GM19193 (cell line): Measurements from ENCODE around the gene EXOSC9.

Experiments used
- POLR2A ChIP-seq: IDR thresholded peaks from 4 replicates; pipeline ENCODE4 v1.6.1; 2011; ENCODE audit not compliant: insufficient read depth, insufficient read length; ENCODE audit errors: extremely low read depth

Gene EXOSC9

DNA sequence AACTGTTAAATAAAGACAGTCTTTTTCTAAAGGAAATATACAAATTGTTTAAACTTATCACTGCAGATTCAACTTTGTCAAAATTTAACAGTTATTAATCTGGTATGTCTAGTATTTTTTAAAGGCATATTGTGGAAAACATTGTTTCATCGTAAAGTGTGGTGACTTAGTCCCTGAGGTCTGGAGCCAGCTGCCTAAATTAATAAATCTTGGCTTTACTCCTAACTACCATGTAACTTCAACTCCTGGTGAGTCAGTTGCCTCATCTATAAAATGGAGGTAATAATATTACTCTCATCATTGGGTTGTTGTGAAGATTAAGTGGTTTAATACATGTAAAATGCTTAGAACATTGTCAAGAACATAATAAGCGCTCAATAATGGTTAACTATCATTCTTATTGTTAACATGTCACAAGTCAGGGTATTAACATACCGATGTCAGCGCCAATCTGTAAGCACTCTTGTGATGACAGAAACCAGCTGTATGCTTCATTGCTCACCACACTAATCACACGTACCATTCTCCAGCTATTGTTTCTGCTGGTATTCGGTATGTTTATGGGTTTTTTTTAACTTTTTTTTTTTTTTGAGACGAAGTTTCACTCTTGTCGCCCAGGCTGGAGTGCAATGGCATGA is 22.0 kb upstream of the EXOSC9 start:
- TF ChIP-seq POLR2A: no peak

DNA sequence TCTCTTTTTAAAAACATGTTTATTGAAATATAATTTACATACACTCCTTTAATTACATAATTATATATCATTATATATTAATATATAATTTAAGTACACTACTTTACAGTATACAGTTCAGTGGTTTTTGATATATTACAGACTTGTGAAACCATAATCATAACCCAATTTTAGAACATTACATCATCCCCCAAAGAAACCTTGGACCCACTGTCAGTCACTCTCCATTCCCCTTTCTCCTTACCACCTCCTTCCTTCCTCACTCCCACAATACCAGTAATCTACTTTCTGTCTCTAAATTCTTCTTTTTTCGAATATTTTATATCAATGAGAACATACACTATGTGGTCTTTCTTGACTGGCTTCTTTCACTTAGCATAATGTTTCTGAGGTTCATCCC is 17.9 kb upstream of the EXOSC9 start:
- no peak for TF ChIP-seq POLR2A

DNA sequence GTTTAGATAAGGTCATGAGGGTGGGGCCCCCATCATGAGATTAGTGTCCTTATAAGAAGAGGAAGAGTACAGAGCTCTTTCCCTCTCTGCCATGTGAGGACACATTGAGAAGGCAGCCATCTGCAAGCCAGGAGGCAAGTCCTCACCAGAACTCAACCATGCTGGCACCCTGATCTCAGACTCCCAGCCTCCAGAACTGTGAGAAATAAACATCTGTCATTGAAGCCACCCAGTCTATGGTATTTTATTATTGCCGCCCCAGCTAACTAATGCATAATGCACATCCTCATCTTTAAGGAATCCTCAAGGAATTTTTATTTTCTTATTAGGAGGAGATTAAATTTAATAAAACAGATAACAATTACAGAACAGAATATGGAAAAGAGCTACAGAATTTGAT is 16.7 kb upstream of the EXOSC9 start:
- no peak for TF ChIP-seq POLR2A

DNA sequence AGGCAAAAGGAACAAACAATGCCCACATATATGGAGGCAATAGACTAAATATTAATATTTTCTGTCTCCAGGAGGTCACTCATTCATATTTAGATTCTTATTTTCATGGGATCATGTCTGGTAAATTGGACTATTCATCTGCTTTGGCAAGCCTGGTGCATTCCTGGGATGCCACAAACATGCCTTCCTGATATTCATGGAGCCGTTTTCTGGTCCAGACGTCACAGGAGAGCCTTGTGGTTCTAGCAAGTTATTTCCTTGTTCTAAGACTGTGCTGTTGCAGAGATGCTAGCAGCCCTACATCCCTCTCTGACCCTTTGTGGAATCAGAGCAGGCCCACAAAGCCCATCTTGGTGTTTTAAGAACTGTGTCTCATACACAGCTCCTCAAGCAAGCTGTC is 16.1 kb upstream of the EXOSC9 start:
- no peak for TF ChIP-seq POLR2A

DNA sequence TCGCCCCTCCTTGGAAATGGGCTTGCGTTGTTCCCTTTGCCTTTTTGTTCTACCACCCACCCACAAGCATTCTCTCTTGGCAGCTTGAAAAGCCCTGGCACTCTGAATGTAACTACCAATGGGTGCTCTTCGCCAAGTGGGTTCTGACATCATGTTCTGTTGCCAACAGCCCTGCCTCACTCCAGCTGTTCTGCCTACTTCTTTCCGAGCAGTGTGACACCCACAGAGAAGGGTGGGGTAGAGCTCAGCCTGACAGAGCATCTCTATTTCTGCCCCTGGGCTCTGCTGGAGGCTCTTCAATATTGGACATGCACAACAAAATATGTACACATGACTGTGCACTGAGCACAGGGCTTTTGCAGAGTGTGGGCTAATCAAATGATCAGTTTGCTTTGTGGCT is 15.6 kb upstream of the EXOSC9 start:
- TF ChIP-seq POLR2A: no peak

DNA sequence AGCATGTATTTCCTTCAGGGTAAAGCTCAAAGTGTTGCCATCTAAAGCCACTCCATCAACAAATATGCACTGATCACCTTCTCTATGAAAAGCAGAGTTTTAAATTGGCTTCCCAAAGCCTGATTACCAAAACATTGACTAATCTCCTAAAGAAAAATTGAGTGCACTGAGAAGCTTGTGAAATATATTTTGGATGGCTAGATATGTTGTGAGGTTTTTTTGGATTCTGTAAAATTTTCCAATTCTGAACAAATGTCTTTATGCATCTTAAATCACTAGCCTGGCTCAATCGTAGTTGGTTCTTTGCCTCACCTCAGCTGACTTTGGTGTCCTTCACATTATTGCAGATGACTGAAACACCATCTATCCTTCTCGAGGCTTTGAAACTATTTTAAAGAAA is 14.9 kb upstream of the EXOSC9 start:
- TF ChIP-seq POLR2A: no peak

DNA sequence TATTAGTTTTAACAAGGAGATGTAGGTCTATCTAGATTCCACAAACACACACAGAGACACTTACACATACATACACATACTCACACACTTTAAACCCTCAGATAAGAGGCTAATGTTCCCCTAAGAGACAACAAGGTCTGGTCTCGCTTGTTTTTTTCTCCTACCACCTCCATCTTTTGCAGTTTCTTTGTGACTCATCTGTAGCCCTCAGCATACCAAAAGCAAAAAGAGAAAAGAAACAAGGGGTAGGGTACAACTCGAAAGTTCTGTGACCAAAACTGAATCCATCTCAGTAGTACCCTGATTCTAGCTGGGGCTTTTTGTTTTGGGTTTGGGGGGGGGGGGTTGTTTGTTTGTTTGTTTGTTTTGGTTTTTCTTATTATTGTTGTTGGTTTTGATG is 12.2 kb upstream of the EXOSC9 start:
- TF ChIP-seq POLR2A: no peak

DNA sequence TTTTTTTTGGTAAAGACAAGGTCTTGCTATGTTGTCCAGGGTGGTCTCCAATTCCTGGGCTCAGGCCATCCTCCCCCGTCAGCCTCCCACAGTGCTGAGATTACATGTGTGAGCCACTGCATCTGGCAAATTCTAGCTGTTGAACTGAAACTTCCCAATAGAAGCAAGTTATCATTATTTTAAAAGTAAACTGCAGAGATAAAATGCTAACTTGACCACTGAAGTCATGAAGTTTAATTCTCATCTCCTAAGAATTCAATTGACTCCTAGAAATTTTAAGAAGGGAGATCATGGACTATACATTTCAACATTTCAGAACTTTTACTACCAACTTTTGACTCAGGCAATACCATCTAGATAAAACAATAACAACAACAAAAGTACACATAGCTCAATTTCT is 11.7 kb upstream of the EXOSC9 start:
- TF ChIP-seq POLR2A: no peak

DNA sequence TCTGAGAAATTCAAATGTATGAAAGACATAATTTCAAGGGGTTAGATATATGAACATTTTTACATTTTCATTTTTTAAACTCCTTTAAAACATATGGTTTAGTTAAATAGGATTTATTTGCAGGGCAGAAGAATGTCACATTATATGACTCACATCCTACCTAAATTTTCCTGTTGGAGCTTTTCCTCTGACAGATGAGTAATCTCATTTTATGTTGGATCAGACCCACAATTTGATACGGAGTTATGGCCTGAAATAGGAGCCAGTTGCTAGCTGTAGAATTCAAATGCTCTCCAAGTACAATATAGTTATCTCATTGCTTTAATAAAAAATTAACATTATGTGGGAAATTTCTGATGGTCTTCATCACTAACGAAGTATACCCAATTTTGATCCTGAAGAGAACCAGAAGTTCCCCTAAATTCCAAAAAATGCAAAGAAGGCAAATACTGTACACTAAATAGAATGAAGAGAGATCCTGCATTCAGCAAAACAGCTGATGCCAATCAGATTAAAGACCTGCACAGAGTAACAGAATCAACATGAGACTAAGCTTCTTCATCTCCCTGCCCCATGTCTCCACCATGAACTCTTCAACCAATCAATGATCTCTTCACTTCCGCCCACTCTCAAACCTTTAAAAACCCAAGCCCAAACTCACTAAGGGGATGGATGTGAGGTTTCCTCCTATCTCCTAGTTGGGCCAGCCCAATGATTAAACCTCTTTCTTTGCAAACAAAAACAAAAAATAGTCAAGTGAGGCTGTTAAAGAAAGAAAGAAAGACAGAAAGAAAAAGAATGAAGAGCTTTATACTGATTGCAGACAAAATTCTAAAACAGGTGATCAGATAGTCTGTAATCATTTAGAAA is 10.9 kb upstream of the EXOSC9 start:
- TF ChIP-seq POLR2A: no peak

DNA sequence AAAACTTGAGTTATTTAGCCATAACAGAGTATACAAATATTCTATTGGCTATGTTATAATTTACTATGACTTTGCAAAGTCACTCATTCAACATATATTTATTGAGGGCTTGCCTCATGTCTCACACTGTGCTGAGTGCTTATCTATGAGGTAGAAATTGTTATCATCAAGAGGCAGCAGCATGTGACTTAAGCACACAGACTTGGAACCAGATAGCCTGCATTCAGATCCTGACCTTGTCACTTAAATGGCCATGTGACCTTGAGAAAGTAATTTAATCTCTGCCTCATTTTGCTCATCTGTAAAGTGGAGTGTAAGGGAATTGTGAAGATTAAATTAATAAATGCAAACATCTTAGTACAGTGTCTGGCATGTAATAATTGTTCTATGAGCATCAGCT is 10.1 kb upstream of the EXOSC9 start:
- TF ChIP-seq POLR2A: no peak

DNA sequence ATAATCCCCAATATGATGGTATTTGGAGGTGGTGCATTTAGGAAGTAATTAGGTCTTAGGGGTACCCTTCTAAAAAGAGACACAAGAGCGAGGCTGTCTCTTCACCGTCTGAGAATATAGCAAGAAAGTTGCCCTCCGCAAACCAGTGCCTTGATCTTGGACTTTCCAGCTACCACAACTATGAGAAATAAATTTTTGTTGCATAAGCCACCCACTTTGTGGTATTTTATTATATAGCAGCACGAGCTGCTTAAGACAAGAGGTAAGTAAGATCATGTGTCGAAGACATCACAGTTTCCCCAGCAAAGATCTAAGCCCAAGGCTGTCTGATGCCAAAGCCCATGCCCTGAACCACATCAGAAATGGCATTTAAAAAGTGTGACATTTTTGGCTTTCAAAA is 9.6 kb upstream of the EXOSC9 start:
- TF ChIP-seq POLR2A: no peak

DNA sequence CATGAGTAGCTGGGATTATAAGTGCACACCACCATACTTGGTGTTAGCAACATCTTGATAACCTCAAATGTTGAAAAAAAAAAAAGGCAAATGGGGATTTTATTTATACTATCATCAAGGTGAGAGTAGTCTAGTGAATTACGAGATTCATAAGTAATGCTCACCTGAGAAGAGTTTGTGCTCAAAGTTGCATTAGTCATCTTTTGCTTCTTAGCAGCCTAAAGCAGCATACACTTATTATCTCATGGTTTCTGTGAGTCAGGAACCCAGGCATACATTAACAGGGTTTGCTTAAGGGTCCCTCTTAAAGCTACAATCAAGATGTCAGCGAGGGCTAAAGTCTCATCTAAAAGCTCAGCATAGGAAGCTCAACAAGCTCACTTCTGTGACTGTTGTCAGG is 8.2 kb upstream of the EXOSC9 start:
- no peak for TF ChIP-seq POLR2A

DNA sequence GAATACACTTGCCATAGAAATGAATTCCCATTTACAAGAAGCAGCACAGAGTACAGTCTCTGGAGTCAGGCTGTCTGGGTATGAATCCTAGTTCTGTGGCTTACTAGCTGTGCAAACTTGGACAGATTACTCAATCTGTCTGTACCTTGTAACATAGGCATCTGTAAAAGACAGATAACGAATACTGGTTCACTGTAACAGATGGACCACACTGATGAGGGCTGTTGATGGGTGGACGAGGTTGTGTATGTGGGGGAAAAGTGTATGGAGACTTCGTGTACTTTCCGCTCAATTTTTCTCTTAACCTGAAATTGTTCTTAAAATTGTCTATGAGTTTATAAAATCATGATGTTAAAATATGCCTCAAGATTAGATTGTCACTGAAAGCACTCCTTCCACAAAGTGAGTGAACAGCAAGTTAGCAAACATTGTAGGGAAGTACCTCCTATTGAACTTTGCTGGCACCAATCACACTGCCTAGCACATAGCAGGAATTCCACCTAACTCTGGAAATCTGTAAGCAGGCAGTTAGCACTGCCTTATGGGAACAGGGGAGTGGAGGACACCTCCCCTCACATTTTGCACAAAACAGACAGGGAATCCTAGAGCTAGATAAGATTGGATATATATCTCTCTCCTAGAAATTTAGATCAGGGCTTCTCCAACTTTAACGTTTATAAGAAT is 6.5 kb upstream of the EXOSC9 start:
- TF ChIP-seq POLR2A: no peak

DNA sequence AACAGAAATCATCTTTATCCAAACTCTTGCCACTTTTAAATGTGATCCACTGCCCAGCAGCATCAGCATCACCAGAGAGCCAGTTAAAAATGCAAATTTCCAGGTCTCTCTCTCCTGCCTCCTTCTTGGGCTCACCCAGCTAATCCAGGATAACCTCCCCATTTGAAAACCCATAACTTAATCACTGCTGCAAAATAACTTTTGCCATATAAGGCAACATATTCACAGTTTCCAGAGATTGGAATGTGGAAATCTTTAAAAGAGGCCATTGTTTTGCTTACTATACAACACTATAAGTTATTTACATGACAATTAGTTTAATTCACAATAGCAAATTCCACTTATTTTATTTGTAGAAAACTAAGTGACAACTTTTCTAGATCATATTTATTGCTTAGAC is 4.8 kb upstream of the EXOSC9 start:
- no peak for TF ChIP-seq POLR2A

DNA sequence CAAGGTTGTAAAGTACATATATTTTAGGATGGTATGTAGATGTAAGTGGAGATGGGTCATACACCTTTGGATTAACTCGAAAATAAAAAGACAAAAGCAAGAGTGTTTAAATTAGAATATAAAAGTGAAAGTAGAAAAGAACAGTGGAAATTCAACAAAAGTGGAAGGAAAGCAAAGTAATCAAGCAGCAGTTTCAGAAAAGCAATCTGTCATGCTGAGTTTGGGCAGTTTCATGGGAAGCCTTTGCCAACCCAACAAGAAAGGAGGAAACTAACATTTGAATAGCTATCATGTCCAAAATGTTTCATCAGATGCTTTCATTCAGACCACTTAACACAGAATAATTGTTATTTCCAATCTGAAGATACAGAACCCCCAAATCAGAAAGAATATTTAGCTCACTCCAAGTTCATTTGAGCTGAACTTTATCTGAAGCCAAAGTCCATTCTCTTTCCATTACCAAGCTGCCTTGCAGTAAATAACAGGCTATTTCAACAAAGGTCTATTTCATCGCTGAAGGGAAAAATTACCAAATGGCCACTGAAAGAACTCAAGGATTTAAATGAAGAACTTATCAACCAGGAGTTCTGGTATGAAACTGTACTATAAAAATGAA is 1.8 kb upstream of the EXOSC9 start:
- TF ChIP-seq POLR2A: no peak
